Nephron (organoid): ENCODE data around the gene KCNIP4.

Experiments used
- H3K27ac Mint-ChIP-seq, 3 experiments: 2 replicates each; pipeline ENCODE4 v1.8.0; 2020; ENCODE audit warnings: mixed read lengths in 3 of 3, mild to moderate bottlenecking in 2 of 3, moderate library complexity in 1 of 3
- H3K27me3 Mint-ChIP-seq: 2 replicates; pipeline ENCODE4 v1.8.0; 2021; ENCODE audit warnings: low read depth, mild to moderate bottlenecking, moderate library complexity, mixed read lengths
- H3K36me3 Mint-ChIP-seq: 2 replicates; pipeline ENCODE4 v1.8.0; 2020; ENCODE audit warnings: low read depth, mixed read lengths
- H3K4me1 Mint-ChIP-seq: 2 replicates; pipeline ENCODE4 v1.8.0; 2020; ENCODE audit warnings: mixed read lengths
- H3K4me3 Mint-ChIP-seq, 3 experiments: 2 replicates each; pipeline ENCODE4 v1.8.0; 2020; ENCODE audit warnings: mild to moderate bottlenecking in 3 of 3, mixed read lengths in 3 of 3, moderate library complexity in 2 of 3
- H3K9me3 Mint-ChIP-seq: 2 replicates; pipeline ENCODE4 v1.8.0; 2020; ENCODE audit warnings: mixed read lengths
- TF ChIP-seq, protein P1 (sequence below), 3 experiments: fragments of 200-600 bp; sonication (generic); IDR thresholded peaks; one replicate each; pipeline ENCODE4 v1.5.0; 2021; ENCODE audit warnings: antibody characterized with exemption in 3 of 3; ENCODE audit not compliant: unreplicated experiment in 3 of 3

KCNIP4 gene

DNA sequence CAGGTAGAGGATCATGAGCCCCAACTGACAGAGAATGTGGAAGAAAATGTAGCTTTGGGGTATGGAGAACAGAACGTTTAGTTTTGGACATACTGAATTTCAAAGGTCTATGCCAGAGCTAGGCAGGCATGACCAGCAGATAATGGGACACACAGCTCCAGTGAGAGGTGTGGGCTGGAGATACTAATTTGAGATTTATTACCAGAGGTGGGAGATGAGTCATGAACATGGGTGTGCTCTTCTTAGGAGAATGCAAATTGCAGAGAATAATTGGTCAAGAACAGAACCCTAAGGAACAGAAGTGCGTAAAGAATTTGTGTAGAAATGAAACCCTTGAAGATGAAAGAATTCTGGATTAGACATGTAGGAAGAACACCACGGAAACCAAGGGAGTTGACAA lies 1123.1 kb downstream of the KCNIP4 start:
- no peaks in the 10 kb centered on the region for H3K36me3 Mint-ChIP-seq
- H3K4me1 Mint-ChIP-seq, result no peaks in the 10 kb centered on the region
- no peaks in the 10 kb centered on the region for H3K9me3 Mint-ChIP-seq
- TF ChIP-seq, protein P1, sequence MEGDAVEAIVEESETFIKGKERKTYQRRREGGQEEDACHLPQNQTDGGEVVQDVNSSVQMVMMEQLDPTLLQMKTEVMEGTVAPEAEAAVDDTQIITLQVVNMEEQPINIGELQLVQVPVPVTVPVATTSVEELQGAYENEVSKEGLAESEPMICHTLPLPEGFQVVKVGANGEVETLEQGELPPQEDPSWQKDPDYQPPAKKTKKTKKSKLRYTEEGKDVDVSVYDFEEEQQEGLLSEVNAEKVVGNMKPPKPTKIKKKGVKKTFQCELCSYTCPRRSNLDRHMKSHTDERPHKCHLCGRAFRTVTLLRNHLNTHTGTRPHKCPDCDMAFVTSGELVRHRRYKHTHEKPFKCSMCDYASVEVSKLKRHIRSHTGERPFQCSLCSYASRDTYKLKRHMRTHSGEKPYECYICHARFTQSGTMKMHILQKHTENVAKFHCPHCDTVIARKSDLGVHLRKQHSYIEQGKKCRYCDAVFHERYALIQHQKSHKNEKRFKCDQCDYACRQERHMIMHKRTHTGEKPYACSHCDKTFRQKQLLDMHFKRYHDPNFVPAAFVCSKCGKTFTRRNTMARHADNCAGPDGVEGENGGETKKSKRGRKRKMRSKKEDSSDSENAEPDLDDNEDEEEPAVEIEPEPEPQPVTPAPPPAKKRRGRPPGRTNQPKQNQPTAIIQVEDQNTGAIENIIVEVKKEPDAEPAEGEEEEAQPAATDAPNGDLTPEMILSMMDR (IDR thresholded peaks at IDR 0.05; ENCODE audit: unreplicated experiment in 3 of 3), result no peak
- no peak overlapping the region for H3K4me3 Mint-ChIP-seq
- no peaks in the 10 kb centered on the region for H3K27me3 Mint-ChIP-seq
- no peak overlapping the region for H3K27ac Mint-ChIP-seq

GRCh38 chr4:20816287-20816686 lies 1132.3 kb downstream of the KCNIP4 start:
- Mint-ChIP-seq H3K4me3 (no peak overlapping the region), H3K27ac (no peak overlapping the region), H3K36me3 (no peaks in the 10 kb centered on the region), H3K4me1 (no peaks in the 10 kb centered on the region), H3K27me3 (no peaks in the 10 kb centered on the region), H3K9me3 (no peaks in the 10 kb centered on the region)
- TF ChIP-seq, protein P1 (IDR thresholded peaks at IDR 0.05; ENCODE audit: unreplicated experiment in 3 of 3), result no peak

DNA sequence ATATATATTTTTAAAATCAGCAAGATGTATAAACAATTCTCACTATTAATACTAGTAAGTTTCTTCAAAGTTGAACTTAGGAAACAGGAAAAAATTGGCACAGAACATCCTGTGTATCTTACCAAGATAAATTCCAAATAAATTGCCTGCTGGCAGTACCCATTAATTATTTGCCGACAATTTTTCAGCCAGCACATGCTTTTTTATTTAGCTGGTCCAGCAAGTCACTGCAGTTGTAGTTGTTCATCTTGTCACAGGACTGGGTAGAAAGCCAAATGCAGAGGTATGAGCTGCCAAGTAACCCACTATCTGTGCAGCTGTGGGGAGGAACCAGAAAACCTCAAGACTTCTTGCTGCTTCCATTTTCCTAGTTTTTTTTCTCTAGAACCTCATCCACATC lies 1134.9 kb downstream of the KCNIP4 start:
- no peaks in the 10 kb centered on the region for H3K36me3 Mint-ChIP-seq
- no peaks in the 10 kb centered on the region for H3K27me3 Mint-ChIP-seq
- no peak overlapping the region for H3K4me3 Mint-ChIP-seq
- TF ChIP-seq, protein P1 (IDR thresholded peaks at IDR 0.05; ENCODE audit: unreplicated experiment in 3 of 3), result no peak
- H3K27ac Mint-ChIP-seq, result no peak overlapping the region
- no peaks in the 10 kb centered on the region for H3K9me3 Mint-ChIP-seq
- H3K4me1 Mint-ChIP-seq, result no peaks in the 10 kb centered on the region

GRCh38 chr4:20809812-20810211 lies 1138.8 kb downstream of the KCNIP4 start:
- Mint-ChIP-seq H3K9me3 (no peaks in the 10 kb centered on the region), H3K27ac (no peak overlapping the region), H3K36me3 (no peaks in the 10 kb centered on the region), H3K4me3 (no peak overlapping the region), H3K4me1 (no peaks in the 10 kb centered on the region), H3K27me3 (no peaks in the 10 kb centered on the region)
- TF ChIP-seq, protein P1 (IDR thresholded peaks at IDR 0.05; ENCODE audit: unreplicated experiment in 3 of 3), result no peak

GRCh38 chr4:20805716-20806115 lies 1142.9 kb downstream of the KCNIP4 start:
- peaks cover 5% of the 10 kb centered on the region for H3K9me3 Mint-ChIP-seq
- no peak overlapping the region for H3K27ac Mint-ChIP-seq
- H3K36me3 Mint-ChIP-seq, result no peaks in the 10 kb centered on the region

More at GRCh38 chr4:20805716-20806115, 1142.9 kb downstream of the KCNIP4 start:
- TF ChIP-seq, protein P1 (IDR thresholded peaks at IDR 0.05; ENCODE audit: unreplicated experiment in 3 of 3), result no peak
- peaks cover 4% of the 10 kb centered on the region for H3K27me3 Mint-ChIP-seq
- no peak overlapping the region for H3K4me3 Mint-ChIP-seq
- no peaks in the 10 kb centered on the region for H3K4me1 Mint-ChIP-seq
